Measurements from ENCODE around the gene PKP2. TPM values are rescaled to one million over a fixed set of nuclear protein-coding genes. Genes with fewer than 3 reads are reported as not detected.

The PKP2 gene
- total and polyA plus RNA-seq, 4 donors, result 8.6 to 35.7 (median 12.8) TPM

- no peaks in the 10 kb centered on the region for H3K27me3 ChIP-seq (ENCODE audit: control insufficient read depth in 4 of 4, insufficient read depth in 4 of 4, low read length in 3 of 4)
- no peak overlapping the region for H3K9ac ChIP-seq (ENCODE audit: low read depth in 1 of 2, low read length in 2 of 2)
- H3K36me3 ChIP-seq (ENCODE audit: control insufficient read depth in 4 of 4, insufficient read depth in 3 of 4, low read depth in 1 of 4, low read length in 3 of 4), result peaks cover 0 to 12% (median 6%) of the 10 kb centered on the region in 4 donors
- WGBS, result 96% methylated on average over 29 of the region's 29 CpGs
- no peak overlapping the region for H3K4me3 ChIP-seq (ENCODE audit: low read depth in 1 of 3, low read length in 3 of 3)
- TF ChIP-seq HNF4G (IDR thresholded peaks at IDR 0.05) (no peak), EGR1 (IDR thresholded peaks at IDR 0.05; ENCODE audit: low read depth in 2 of 2) (no peak), TAF1 (conservative IDR thresholded peaks at IDR 0.05) (no peak), MAX (IDR thresholded peaks at IDR 0.05) (no peak), NR2F2 (IDR thresholded peaks at IDR 0.05) (no peak), FOXA1 (IDR thresholded peaks at IDR 0.05) (no peak), FOXA2 (IDR thresholded peaks at IDR 0.05) (no peak), YY1 (IDR thresholded peaks at IDR 0.05) (no peak), RXRA (IDR thresholded peaks at IDR 0.05) (no peak), JUND (IDR thresholded peaks at IDR 0.05) (no peak), SP1 (IDR thresholded peaks at IDR 0.05) (no peak), HNF4A (conservative IDR thresholded peaks at IDR 0.05) (no peak), GABPA (IDR thresholded peaks at IDR 0.05 in 1 of 2, conservative IDR thresholded peaks at IDR 0.05 in 1 of 2) (no peak), CTCF (IDR thresholded peaks at IDR 0.05; ENCODE audit: low read depth, low read length, missing input control) (no peak)
- TF ChIP-seq, protein P1, sequence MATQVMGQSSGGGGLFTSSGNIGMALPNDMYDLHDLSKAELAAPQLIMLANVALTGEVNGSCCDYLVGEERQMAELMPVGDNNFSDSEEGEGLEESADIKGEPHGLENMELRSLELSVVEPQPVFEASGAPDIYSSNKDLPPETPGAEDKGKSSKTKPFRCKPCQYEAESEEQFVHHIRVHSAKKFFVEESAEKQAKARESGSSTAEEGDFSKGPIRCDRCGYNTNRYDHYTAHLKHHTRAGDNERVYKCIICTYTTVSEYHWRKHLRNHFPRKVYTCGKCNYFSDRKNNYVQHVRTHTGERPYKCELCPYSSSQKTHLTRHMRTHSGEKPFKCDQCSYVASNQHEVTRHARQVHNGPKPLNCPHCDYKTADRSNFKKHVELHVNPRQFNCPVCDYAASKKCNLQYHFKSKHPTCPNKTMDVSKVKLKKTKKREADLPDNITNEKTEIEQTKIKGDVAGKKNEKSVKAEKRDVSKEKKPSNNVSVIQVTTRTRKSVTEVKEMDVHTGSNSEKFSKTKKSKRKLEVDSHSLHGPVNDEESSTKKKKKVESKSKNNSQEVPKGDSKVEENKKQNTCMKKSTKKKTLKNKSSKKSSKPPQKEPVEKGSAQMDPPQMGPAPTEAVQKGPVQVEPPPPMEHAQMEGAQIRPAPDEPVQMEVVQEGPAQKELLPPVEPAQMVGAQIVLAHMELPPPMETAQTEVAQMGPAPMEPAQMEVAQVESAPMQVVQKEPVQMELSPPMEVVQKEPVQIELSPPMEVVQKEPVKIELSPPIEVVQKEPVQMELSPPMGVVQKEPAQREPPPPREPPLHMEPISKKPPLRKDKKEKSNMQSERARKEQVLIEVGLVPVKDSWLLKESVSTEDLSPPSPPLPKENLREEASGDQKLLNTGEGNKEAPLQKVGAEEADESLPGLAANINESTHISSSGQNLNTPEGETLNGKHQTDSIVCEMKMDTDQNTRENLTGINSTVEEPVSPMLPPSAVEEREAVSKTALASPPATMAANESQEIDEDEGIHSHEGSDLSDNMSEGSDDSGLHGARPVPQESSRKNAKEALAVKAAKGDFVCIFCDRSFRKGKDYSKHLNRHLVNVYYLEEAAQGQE (IDR thresholded peaks at IDR 0.05), result no peak
- TF ChIP-seq, protein P2, sequence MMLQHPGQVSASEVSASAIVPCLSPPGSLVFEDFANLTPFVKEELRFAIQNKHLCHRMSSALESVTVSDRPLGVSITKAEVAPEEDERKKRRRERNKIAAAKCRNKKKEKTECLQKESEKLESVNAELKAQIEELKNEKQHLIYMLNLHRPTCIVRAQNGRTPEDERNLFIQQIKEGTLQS (IDR thresholded peaks at IDR 0.05), result no peak
- H3K27ac ChIP-seq (ENCODE audit: low read depth in 1 of 2, low read length in 2 of 2), result no peak overlapping the region
- no peak for DNase-seq (ENCODE audit: low spot score)
- peaks cover 0 to 5% (median 2%) of the 10 kb centered on the region in 4 donors for H3K4me1 ChIP-seq (ENCODE audit: control insufficient read depth in 4 of 4, insufficient read depth in 4 of 4, low read length in 3 of 4)
- no peaks in the 10 kb centered on the region for H3K9me3 ChIP-seq (ENCODE audit: control insufficient read depth in 4 of 4, low read length in 3 of 4)
These were observed 18.7 kb downstream of the PKP2 start for GRCh38 chr12:32877601-32878459.

GRCh38 chr12:32876004-32876403 is 20.6 kb downstream of the PKP2 start:
- no peak for DNase-seq (ENCODE audit: low spot score)
- peaks cover 0 to 12% (median 6%) of the 10 kb centered on the region in 4 donors for H3K36me3 ChIP-seq (ENCODE audit: control insufficient read depth in 4 of 4, insufficient read depth in 3 of 4, low read depth in 1 of 4, low read length in 3 of 4)
- no peak overlapping the region for H3K27ac ChIP-seq (ENCODE audit: low read depth in 1 of 2, low read length in 2 of 2)
- no peaks in the 10 kb centered on the region for H3K27me3 ChIP-seq (ENCODE audit: control insufficient read depth in 4 of 4, insufficient read depth in 4 of 4, low read length in 3 of 4)
- peaks cover 0 to 4% (median 0%) of the 10 kb centered on the region in 4 donors for H3K4me1 ChIP-seq (ENCODE audit: control insufficient read depth in 4 of 4, insufficient read depth in 4 of 4, low read length in 3 of 4)
- H3K4me3 ChIP-seq (ENCODE audit: low read depth in 1 of 3, low read length in 3 of 3), result no peak overlapping the region
- 90% methylated on average over 2 of the region's 2 CpGs for WGBS
- no peaks in the 10 kb centered on the region for H3K9me3 ChIP-seq (ENCODE audit: control insufficient read depth in 4 of 4, low read length in 3 of 4)
- no peak overlapping the region for H3K9ac ChIP-seq (ENCODE audit: low read depth in 1 of 2, low read length in 2 of 2)
- TF ChIP-seq EGR1 (IDR thresholded peaks at IDR 0.05; ENCODE audit: low read depth in 2 of 2), result no peak
- TF ChIP-seq, protein P1 (IDR thresholded peaks at IDR 0.05), result no peak
- no peak for TF ChIP-seq RXRA (IDR thresholded peaks at IDR 0.05)

Measured in liver (tissue), 9 donors.